ENCODE measurements around the gene PARD3.

PARD3 gene

GRCh38 chr10:34821587-34822585, 6.8 kb upstream of the PARD3 start:
- DNase-seq = peak; percentile 35

GRCh38 chr10:34817586-34817985, 2.5 kb upstream of the PARD3 start:
- no peak for DNase-seq

- DNase-seq = no peak
Observed at GRCh38 chr10:34817054-34817453, 2.0 kb upstream of the PARD3 start.

GRCh38 chr10:34816501-34817002, 1.5 kb upstream of the PARD3 start:
- DNase-seq = peak; percentile 29

GRCh38 chr10:34816085-34816496, 995 bp upstream of the PARD3 start:
- no peak for DNase-seq

GRCh38 chr10:34814913-34815184, 247 bp downstream of the PARD3 start:
- DNase-seq = no peak

GRCh38 chr10:34814223-34814912, 728 bp downstream of the PARD3 start:
- peak; percentile 42 for DNase-seq

GRCh38 chr10:34813626-34814222, 1.4 kb downstream of the PARD3 start:
- DNase-seq = peak; percentile 34

- DNase-seq = no peak
Observed at GRCh38 chr10:34812771-34813170, 2.3 kb downstream of the PARD3 start.

GRCh38 chr10:34811968-34812514, 3.1 kb downstream of the PARD3 start:
- DNase-seq = no peak

GRCh38 chr10:34811126-34811967, 3.7 kb downstream of the PARD3 start:
- no peak for DNase-seq

- DNase-seq = no peak
Observed at GRCh38 chr10:34809796-34810195, 5.3 kb downstream of the PARD3 start.

GRCh38 chr10:34808801-34809745, 6.0 kb downstream of the PARD3 start:
- no peak for DNase-seq

- DNase-seq = no peak
Observed at GRCh38 chr10:34808336-34808735, 6.8 kb downstream of the PARD3 start.

- peak; percentile 6 for DNase-seq
Observed at GRCh38 chr10:34804306-34804705, 10.8 kb downstream of the PARD3 start.

- DNase-seq = no peak
Observed at GRCh38 chr10:34802692-34803091, 12.4 kb downstream of the PARD3 start.

GRCh38 chr10:34801097-34801733, 13.9 kb downstream of the PARD3 start:
- no peak for DNase-seq

- DNase-seq = no peak
Observed at GRCh38 chr10:34800624-34801023, 14.5 kb downstream of the PARD3 start.

GRCh38 chr10:34798654-34799053, 16.4 kb downstream of the PARD3 start:
- no peak for DNase-seq

GRCh38 chr10:34797155-34797554, 17.9 kb downstream of the PARD3 start:
- no peak for DNase-seq

- DNase-seq = no peak
Observed at GRCh38 chr10:34796133-34796532, 19.0 kb downstream of the PARD3 start.
